NCI-H748 (cell line): ENCODE measurements around the gene NT5E.
"Not testable (repeated sequence)": the region's sequence is repeated elsewhere in the genome, so short reads cannot be mapped to it uniquely, and the experiment has no call there.

Experiments
- DNase-seq: peaks from one replicate; lab custom pipeline; 2025; ENCODE audit not compliant: unreplicated experiment; lab: John Stamatoyannopoulos, UW

Gene NT5E

DNA sequence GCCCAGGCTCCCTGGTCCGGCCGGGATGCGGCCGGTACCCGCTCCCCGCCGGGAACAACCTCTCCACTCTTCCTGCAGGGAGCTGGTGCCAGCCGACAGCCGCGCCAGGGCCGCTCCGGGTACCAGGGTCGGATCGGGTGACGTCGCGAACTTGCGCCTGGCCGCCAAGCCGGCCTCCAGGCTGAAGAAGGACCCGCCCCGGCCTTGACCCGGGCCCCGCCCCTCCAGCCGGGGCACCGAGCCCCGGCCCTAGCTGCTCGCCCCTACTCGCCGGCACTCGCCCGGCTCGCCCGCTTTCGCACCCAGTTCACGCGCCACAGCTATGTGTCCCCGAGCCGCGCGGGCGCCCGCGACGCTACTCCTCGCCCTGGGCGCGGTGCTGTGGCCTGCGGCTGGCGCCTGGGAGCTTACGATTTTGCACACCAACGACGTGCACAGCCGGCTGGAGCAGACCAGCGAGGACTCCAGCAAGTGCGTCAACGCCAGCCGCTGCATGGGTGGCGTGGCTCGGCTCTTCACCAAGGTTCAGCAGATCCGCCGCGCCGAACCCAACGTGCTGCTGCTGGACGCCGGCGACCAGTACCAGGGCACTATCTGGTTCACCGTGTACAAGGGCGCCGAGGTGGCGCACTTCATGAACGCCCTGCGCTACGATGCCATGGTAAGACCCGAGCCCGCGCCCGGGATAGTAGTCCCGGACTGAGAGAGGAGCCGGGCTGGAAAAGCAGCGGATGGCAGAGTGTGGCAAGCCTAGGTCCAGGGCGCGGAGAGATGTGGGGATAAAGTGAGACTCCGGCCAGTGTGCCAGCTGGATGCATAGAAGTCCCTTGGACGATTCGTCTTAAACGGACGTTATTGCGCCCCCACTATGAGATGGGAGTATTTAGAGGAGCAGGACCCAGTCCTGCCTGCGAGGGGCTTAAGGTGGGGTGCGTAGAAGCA is at the start of gene NT5E:
TSS of gene NT5E (plus strand) at position 266 of the 942 bp plus-strand sequence. CDS start at position 323, 57 bp downstream.
- DNase-seq: peak; percentile 84

DNA sequence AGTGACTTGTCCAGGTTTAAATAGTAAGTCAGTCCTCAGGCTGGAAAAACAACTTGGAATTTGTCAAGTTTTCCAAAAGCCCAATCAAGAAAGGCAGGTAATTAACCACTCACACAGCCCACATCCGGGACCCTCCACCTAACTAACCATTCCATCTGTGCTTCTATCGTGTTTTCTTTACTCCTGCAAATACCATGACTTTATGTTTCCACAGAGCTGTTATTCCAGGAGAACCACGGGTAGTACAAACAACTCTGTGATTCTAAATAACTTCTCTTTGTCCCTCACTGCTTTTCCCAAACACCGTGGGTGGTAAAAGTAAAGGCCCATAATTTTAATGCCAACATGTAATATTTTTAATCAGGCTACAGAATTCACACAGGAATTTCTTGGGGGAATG is 49.6 kb upstream of the NT5E start:
- DNase-seq: no peak

DNA sequence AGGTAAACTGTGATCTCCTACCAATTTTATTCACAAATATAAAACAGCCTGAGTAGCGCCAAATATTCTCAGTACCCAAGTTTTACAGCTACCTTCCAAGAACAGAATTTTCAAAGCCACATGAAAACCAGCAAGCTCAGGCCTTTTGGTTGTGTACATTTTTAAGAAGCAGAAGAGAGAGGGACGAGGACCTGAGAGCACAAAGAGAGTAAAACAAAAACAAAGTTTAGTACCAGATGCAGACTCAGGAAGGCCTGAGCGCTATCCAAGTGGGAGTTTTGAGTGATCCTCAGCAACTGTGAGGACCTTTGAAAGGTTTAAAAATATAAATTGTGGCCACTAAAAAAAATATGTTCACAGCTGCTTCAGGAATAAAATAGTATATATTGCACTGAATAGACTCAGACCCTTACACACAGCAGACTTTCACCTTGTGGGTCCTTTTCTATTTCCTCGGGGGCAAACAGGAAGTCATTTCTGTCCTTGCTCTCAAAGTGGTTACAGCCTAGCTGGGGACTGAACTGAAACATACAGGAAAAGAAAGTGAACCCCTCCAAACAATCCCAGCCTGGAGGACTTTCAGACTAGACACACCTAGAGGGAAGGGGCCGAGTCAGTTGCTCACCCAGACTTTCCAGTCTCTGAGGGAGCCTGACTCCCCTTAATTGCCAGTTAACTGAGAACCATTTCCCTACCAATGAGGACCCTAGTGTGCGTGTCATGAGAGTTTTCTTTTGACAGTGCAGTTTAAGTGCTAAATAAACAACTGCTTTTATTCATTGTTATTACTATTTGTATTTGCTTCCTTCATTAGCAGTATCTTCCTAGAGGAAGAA is 48.5 kb upstream of the NT5E start:
- DNase-seq: peak; percentile 46

DNA sequence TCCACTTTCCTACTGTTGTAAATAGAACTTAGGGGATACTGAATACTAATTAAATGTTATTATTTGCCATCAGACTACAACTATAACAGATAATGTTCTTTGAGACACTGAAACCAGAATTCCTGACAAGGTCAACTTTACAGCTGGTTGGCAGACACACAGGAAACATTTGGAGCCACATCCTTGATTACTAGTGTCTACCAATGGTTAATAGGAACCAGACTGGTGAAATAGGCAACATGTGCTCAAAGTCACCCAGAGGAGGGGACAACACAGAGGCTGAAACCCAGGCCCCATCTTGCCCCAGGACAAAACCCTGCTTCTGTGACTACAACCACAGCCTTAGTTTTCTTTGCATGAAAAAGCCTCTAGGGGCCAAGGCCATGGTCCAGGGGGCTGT is 47.8 kb upstream of the NT5E start:
- no peak for DNase-seq

DNA sequence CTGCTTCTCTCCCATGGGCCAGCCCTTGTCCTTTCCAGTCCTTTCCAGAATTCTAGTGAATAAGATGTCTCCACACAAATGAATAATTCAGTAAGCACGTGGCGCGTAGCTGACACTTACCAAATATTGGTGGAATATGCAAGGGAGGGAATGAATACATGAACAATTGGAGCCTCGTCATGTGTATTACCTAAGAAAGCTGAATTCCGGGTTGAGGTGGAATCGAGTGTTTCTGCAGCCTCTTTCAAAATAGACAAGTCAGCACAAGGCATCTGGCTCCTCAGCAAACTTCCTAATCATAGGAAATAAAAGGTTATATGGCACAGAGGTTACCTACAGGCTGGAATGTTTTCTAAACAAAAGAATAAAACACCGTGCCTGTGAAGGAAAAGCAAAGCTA is 47.0 kb upstream of the NT5E start:
- DNase-seq: no peak

DNA sequence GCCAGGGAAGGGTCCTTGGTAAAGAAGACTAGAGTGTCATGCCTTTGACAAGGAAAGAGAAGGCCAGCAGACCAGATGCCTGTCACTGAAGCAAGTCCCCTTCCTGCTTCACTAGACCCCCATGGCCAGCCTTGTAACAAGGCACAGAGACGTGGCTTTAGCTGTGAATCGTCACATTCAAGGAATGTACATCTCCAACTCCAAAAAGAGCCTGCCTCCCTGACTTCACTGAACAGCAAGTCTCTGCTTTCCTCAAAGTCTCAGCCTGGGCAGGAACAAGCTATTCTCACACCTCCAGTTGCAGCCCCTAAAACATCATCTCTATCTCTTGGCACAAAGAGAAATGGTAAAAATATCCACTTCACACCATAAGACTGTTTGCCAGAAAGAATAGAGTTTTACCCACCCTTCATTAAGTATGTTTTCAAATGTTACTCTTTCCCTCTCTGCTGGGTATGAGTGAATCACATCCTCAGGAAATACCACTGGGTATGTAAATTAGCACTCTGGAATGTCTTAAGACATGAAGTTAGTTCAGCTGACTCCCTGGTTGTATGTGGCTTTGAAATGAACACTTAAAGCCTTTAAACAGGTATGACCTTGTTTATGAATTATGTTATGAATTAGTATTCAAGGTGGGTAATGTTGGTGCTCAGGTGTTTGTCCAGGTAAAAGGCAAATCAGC is 46.4 kb upstream of the NT5E start:
- DNase-seq: no peak

DNA sequence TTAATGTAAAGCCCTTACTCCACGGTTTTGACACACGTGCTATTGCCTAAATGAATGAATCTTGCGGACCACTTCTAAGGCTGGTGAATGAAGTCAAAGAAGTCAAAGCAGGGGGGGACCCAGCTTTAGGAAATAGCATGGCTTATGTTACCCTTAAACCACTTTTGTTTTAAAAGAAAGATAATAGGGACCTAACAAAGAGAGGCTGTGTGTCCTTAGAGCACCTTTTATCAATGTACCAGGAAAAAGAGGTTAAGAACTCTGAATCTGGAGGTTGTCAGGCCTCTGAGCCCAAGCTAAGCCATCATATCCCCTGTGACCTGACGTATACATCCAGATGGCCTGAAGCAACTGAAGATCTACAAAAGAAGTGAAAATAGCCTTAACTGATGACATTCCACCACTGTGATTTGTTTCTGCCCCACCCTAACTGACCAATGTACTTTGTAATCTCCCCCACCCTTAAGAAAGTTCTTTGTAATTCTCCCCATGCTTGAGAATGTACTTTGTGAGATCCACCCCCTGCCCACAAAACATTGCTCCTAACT is 45.8 kb upstream of the NT5E start:
- DNase-seq: not testable (repeated sequence)

DNA sequence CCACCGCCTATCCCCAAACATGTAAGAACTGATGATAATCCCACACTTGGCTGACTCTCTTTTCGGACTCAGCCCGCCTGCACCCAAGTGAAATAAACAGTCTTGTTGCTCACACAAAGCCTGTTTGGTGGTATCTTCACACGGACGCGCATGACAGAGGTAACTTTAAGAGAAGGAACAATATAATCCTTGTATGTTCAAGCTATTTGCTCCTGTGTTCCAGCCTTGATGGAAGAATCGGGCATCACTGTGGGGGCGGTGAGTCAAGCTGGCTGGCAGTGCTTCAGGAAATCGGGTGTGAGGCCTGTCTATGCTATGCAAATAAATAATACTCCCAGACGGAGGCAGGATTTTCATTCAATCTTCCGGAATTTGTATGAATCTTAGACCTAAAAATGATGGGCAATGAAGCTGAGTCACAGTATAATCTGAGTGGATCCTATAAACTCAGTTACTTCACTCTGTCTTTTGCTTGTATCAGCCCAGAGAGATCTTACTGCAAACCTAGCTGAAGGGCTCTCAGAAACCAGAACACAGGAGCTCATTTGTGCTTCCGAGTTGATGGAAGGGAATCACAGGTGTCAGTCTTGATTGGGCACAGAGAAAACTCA is 45.2 kb upstream of the NT5E start:
- no peak for DNase-seq

DNA sequence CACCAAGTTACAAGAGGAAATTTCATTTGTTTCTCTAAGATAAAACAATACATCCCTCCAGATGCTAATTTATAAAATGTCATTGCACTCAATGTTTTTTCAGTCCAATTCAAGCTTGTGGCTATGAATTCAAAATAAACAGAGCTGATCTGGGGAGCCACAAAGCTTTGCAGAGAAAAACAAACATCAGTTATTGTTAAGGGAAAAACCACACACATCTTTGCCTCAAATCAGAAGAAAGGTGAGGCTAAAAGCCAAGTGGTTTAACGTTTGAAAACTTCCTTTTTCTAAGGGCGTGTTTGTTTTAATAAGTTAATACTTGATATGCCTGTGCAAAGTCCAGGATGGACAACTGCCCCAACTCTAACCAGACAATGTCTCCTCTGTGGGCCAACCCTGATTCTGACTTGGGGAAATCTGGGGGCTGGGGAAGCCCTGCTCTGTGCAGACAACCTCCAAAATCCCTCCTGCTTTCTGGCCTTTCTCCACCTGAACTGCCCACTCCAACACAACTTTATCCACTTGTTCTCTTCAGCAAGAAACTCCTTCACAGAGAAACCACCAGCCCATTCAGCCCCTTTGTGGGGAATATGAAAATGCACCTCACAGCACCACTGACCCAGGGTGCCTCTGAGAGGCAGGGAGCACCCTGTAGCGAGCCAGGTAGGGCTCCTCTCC is 44.6 kb upstream of the NT5E start:
- no peak for DNase-seq

DNA sequence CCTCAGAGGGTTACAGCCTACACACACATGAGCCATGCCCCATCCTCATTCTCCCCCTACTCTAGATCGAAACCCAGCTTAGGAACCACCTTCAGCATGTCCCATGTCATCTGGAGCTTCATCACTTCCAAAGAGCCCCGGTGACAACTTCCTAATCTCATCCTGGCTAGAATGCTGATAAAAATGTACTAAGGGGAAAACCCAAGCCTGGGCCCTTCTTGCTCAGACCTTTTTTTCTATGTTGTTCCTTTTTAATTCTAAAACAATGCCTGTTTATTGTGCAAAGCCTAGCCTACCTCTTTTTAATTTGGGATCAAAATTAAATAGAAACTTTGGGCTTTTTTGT is 44.1 kb upstream of the NT5E start:
- DNase-seq: no peak

DNA sequence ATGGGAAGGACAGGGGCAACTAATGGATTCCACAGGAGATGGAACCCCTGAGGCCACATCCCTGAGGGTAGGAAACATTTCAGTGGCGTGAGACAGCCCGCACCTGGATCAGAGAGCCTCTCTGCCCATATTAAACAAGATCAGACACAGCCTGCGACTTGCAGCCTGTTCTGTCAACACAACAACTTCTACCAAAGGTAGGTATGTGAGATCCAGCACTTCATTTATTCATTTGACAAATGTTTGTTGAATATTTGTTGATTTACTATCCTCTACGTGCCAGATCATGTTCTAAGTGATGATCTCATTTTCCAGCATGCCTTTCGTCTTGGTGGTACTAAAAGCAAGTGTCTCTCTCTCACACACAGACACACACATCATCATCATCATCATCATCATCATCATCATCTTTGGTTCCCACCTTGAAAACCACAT is 43.2 kb upstream of the NT5E start:
- no peak for DNase-seq

DNA sequence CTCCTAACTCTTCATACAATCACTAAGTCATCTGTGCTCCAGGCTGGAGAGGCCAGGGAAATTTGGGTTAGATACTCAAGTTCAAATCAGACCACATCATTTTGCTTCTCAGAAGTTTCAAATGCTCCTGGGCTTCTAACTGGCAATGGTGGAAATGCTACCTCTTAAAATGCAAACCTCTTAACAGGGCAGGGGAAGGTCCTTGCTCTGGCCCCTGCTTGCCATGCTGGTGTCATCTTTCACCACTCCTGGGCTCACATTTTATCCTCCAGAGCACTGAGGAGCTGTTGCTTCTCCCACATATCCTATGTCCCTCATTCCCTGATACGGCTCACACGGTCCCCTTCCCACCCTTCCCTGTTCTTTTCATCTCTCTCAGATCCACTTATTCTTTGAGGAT is 41.8 kb upstream of the NT5E start:
- DNase-seq: peak; percentile 11

DNA sequence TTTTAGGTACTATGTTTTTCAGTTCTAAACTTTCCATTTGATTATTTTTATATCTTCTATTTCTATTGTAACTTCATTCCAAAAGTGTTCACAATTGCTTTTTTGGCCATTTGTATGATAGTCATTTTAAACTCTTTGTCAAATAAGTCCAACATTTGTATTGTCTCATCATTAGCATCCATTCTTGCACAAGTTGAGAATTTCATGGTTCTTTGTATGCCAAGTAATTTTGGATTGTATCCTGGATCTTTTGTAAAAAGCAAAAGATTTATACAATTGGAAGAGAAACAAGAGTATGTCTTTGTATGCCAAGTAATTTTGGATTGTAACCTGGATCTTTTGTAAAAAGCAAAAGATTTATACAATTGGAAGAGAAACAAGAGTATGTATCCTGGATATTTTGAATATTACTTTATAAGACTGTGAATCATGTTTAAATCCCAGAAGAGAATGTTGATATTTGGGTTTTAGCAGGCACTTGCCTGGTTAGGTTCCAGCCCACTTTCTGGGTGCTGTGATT is 36.9 kb upstream of the NT5E start:
- DNase-seq: no peak

DNA sequence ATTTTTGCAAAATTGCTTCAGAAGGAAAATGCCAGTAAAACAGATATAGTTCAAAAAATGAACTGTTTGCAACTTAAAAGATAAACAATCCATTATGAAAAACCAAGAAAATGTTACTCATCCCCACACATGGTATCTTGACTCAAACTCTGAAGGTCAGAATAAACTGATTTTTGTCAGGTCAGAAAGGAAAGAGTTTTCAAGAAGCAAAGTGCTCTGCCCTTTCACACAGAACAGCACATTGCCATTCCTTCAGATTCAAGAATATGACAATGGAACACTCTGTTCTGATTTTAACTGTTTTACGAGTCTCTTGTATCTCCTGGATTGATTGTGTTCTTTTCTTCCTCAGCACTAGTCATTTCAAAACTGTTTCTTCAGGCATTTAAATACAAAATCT is 33.8 kb upstream of the NT5E start:
- DNase-seq: no peak

DNA sequence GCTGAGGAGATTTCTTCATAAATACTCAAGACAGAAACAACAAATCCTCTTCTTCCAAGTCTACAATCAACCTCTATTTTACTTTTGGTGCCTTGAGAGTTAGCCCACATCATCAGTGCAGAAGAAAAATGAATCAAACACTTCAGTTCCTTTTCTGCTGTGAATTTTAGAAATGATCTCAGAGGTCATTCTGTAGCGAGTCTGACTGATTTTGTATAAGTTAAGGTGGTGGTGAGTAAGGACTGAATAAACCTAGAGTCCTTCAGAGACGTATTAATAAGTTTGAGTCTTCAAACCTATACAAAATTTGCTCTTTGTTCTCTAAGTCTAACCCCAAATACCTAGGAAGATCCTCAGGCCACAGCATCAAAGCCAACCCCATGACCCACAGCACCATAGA is 33.1 kb upstream of the NT5E start:
- no peak for DNase-seq

DNA sequence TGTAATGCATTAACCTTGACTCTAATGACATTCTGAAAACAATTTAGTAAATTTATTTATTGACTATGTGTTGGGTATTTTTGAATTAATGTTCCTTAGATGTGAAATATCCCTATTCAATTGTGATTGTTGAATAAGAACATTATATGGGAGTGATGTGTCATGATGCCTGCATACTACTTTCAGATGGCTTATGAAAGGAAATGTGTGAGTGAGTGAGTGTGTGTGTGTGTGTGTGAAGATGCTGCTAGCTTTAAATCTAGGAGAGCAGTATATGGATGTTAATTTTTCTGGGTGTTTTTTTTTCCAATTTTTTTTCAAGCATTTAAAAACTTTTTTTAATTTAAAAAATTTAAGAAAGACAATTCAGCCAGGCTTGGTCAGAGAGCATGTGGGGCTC is 32.5 kb upstream of the NT5E start:
- DNase-seq: no peak

DNA sequence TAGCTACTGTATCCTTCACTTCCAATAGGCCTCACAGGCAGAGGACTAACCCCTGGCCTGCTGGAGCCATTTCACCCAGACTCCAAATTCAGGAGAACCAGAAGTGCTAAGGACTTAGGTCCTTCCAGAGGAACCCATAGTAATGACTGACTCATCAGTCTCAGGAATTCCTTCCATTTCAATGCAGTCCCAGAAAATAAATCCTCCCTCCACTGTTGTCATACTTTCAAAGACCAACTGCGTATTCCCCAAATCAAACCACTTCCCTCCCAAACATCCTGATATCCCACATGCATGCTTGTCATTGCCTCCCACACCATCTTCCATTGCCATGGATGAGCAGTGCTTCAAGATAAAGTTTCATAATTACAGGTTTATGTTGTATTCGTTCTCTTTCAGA is 31.8 kb upstream of the NT5E start:
- DNase-seq: no peak

DNA sequence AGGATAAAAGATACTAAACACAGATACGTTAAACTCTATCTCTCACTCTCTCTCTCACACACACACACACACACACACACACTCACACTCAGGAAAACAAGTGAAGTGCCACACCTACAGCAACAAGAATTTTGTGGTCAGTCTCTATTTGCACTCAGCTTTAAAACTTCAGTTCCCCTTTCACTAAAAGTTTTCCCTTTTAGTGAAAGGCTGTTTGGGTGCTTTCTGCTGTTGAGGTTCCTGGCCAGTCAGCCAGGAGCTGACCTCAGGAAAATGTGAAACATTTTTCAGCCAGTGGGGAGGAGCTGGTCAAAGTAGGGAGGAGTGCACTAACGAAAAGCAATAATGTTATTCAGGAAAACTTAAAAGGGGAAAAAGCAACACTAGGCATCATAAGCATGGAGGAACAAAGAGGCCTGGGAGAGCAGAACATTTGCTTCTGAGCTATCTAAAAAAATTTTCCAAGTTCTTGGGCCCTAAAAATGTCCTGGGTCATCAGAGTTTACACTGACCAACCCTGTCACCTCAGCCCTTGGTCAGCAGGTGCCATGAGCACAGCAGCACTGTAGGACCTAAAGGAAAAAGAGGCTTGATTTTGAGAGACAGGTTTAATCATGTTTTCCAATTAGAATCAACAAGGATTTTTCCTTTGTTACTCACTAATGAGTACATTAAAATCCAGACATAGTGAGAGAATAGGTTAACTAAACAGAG is 30.7 kb upstream of the NT5E start:
- no peak for DNase-seq

DNA sequence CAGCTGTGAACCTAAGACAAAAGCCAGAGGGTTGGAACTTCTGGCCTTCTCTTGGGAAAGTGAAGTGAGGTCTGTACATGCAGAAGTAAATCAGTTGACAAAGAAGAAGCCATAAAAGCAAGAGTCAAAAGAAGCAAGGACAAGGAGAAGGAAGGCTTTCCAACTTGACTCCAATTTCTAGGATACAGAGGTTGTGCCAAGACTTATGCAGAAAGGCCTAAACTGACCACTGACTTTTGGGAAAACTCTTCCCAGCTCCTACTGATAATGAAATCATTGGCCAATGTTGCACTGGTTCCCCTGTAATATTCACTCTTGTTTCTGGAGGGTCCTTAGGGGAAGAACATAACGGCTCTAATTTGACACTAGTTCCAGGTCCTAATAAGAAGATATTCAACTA is 29.3 kb upstream of the NT5E start:
- DNase-seq: no peak
